Measurements from ENCODE around the gene AOPEP. TPM values are rescaled to one million over a fixed set of nuclear protein-coding genes. Genes with fewer than 3 reads are reported as not detected.

The AOPEP gene
- total and polyA plus RNA-seq, 2 of the 13 experiments (the other 11 are each of a cell fraction or from before 2014, with no cell fraction given): 22.2 to 41.6 TPM

GRCh38 chr9:95005278-95006143, 279.0 kb downstream of the AOPEP start (continued):
- TF ChIP-seq ZNF318 (CRISPR knock-in tag; IDR thresholded peaks at IDR 0.05): no peak
- TF ChIP-seq KDM5A (IDR thresholded peaks at IDR 0.05; ENCODE audit: borderline replicate concordance, low read length): peak; percentile 20; the same call in 1 of the 2 replicates
- TF ChIP-seq BHLHE40 (IDR thresholded peaks at IDR 0.05; ENCODE audit: low read length): no peak
- TF ChIP-seq ATF7-NPFF (CRISPR knock-in tag; IDR thresholded peaks at IDR 0.05; ENCODE audit: low read depth): no peak
- TF ChIP-seq ZMYM4 (CRISPR knock-in tag; IDR thresholded peaks at IDR 0.05): no peak
- TF ChIP-seq CCDC6 (CRISPR knock-in tag; IDR thresholded peaks at IDR 0.05): no peak
- TF ChIP-seq KMT2A (CRISPR knock-in tag; IDR thresholded peaks at IDR 0.05): peak; percentile 64; the same call in 1 of the 2 replicates
- no peak for TF ChIP-seq HHEX (CRISPR knock-in tag; IDR thresholded peaks at IDR 0.05)
- TF ChIP-seq PRMT3 (CRISPR knock-in tag; IDR thresholded peaks at IDR 0.05; ENCODE audit: borderline replicate concordance, low read depth): 0 out of 2 replicates have a peak, but pooled peaks have one; percentile 45
- no peak for TF ChIP-seq ZNF619 (CRISPR knock-in tag; IDR thresholded peaks at IDR 0.05)
- no peak for TF ChIP-seq E2F2 (CRISPR knock-in tag; IDR thresholded peaks at IDR 0.05; ENCODE audit: borderline replicate concordance)
- no peak for TF ChIP-seq ZHX1 (CRISPR knock-in tag; IDR thresholded peaks at IDR 0.05; ENCODE audit: low read depth)
- no peak for TF ChIP-seq TEF (CRISPR knock-in tag; IDR thresholded peaks at IDR 0.05)
- TF ChIP-seq PTBP1 (IDR thresholded peaks at IDR 0.05; ENCODE audit: low read depth, low read length, poor library complexity, severe bottlenecking): no peak
- TF ChIP-seq TAF1 (CRISPR knock-in tag; IDR thresholded peaks at IDR 0.05): peak; percentile 16; the same call in 1 of the 2 replicates
- TF ChIP-seq MAFF (IDR thresholded peaks at IDR 0.05; ENCODE audit: low read depth, low read length): no peak
